Upper lobe of right lung (tissue), 1 donor: ENCODE data around the gene OPCML. TPM values are rescaled to one million over a fixed set of nuclear protein-coding genes. Genes with fewer than 3 reads are reported as not detected.

ENCODE experiments used
- ATAC-seq: fragments of 200-7000 bp; cut with Tn5 transposase; one replicate; pipeline ENCODE4 v1.9.1; 2020; ENCODE audit warnings: mild to moderate bottlenecking, moderate library complexity
- DNase-seq: peaks from one replicate; pipeline ENCODE4 v3.0.0-alpha.2; 2020
- H3K27ac ChIP-seq: fragments of 200-600 bp; one replicate; pipeline ENCODE4 v1.8.0; 2022
- H3K27me3 ChIP-seq: fragments of 200-600 bp; one replicate; pipeline ENCODE4 v1.8.0; 2022; ENCODE audit warnings: mild to moderate bottlenecking
- H3K36me3 ChIP-seq: fragments of 200-600 bp; one replicate; pipeline ENCODE4 v1.8.0; 2022
- H3K4me1 ChIP-seq: fragments of 200-600 bp; one replicate; pipeline ENCODE4 v1.8.0; 2022
- H3K4me3 ChIP-seq: fragments of 200-600 bp; one replicate; pipeline ENCODE4 v1.8.0; 2022; ENCODE audit warnings: mild to moderate bottlenecking
- H3K9me3 ChIP-seq: fragments of 200-600 bp; one replicate; pipeline ENCODE4 v1.8.0; 2022
- CTCF ChIP-seq: fragments of 200-600 bp; IDR thresholded peaks from one replicate; pipeline ENCODE4 v1.8.0; 2022; ENCODE audit warnings: antibody characterized with exemption
- intact Hi-C: fragments of 100-400 bp; cut with DNase I; formaldehyde crosslinking; loops from one replicate; pipeline ENCODE4 v1.11.0; 2022
- total RNA-seq: library from RNA; stranded (reverse); fragmentation: NEBNext Ultra II Directional; extraction: Animal tissue kit (Norgen Biotek cat#: 25700); gene quantifications from one replicate; pipeline ENCODE4 v1.2.1, GENCODE V29; 2021
- donor health status: DM: no; HTN: yes; CAD: no; lungs with severe emphysema.

OPCML gene
- total RNA-seq, 1 donor from 2014 or later: not detected

DNA sequence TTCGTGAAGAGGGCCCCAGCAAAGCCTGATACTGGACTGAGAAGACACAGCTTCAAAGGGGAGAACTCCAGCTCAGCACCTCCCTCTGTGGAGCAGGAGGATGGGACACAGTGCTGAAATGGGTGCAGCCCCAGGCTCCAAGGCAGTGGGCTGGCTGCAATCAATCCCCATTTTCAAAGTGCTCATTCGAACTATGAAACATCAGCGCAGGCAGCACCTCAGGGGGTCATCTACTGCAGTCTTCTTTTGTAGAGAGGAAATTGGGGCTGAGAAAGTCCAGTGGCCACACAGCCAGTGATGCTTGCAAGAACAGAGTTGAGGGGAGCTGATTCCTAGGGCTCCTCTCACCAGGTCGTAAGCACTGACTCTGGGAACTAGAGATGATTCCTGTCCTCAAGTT is 25.1 kb downstream of the OPCML start:
- no peak overlapping the region for H3K4me3 ChIP-seq
- DNase-seq (no peak), ATAC-seq (no peak)
- TF ChIP-seq CTCF: no peak
- no peaks in the 10 kb centered on the region for H3K4me1 ChIP-seq
- no peaks in the 10 kb centered on the region for H3K27me3 ChIP-seq
- H3K27ac ChIP-seq: no peak overlapping the region
- intact Hi-C loops: no loop called here
- no peaks in the 10 kb centered on the region for H3K9me3 ChIP-seq
- no peaks in the 10 kb centered on the region for H3K36me3 ChIP-seq

DNA sequence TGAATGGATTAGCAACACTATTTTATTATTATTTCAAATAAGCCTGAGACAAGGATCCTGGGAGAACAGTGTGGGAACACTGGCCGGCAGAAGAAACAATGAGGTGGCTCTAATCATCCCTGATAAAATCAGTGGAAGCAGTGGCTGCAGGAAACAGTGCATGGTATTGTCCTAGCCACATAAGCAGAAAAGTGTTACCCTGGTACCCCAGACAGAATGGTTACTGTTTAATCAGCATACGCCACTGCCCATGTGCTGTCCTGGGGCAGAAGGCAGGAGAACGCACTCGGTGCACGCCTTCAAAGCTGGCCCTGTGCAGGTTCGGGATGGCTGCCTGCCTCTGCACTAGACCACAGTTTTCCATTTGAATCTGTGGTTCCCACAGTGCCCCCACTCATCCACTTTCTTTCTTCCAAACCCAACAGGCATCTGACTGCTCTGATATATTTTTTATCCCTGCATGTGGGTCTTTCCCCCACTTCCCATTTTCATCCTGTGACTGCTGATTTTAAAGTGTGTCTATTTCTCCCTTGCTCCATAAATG is 25.7 kb downstream of the OPCML start:
- Histone ChIP-seq H3K27me3 (no peaks in the 10 kb centered on the region), H3K9me3 (no peaks in the 10 kb centered on the region), H3K4me1 (no peaks in the 10 kb centered on the region), H3K36me3 (no peaks in the 10 kb centered on the region), H3K4me3 (no peak overlapping the region), H3K27ac (no peak overlapping the region)
- ATAC-seq: no peak
- no peak for DNase-seq
- intact Hi-C loops: no loop called here
- TF ChIP-seq CTCF: no peak

GRCh38 chr11:133506023-133506422 is 26.3 kb downstream of the OPCML start:
- H3K4me3 ChIP-seq: no peak overlapping the region
- no peak for ATAC-seq
- no peak overlapping the region for H3K27ac ChIP-seq
- intact Hi-C loops: no loop called here
- H3K9me3 ChIP-seq: no peaks in the 10 kb centered on the region
- H3K36me3 ChIP-seq: no peaks in the 10 kb centered on the region
- H3K4me1 ChIP-seq: no peaks in the 10 kb centered on the region
- no peak for TF ChIP-seq CTCF
- no peak for DNase-seq
- no peaks in the 10 kb centered on the region for H3K27me3 ChIP-seq

GRCh38 chr11:133504906-133505305 is 27.4 kb downstream of the OPCML start:
- Histone ChIP-seq H3K27me3 (no peaks in the 10 kb centered on the region), H3K4me1 (no peaks in the 10 kb centered on the region), H3K36me3 (no peaks in the 10 kb centered on the region), H3K4me3 (no peak overlapping the region), H3K27ac (no peak overlapping the region), H3K9me3 (no peaks in the 10 kb centered on the region)
- DNase-seq (no peak), ATAC-seq (no peak)
- TF ChIP-seq CTCF: no peak
- intact Hi-C loops: no loop called here

DNA sequence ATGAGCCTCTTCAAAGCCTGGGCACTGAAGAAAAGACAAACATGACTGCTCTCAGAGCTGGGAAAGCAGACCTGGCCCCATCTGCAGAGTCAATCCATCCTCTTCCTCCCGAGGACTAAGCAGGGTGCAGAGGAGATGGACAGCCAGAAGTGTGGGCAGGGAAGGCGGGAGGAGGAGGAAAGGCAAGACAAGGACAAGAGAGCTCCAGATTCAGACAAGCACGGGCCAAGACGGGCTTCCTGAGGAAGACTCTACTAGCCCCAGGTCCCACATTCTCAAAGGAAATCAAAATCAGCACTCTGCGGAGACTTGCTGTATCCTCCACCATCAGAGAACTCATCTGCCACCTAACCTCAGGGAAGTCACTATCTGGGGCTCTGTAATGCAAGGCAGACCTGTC is 28.5 kb downstream of the OPCML start:
- DNase-seq (no peak), ATAC-seq (no peak)
- no peak for TF ChIP-seq CTCF

GRCh38 chr11:133503236-133503635 is 29.1 kb downstream of the OPCML start:
- DNase-seq (no peak), ATAC-seq (no peak)
- Histone ChIP-seq H3K4me3 (no peak overlapping the region), H3K9me3 (no peaks in the 10 kb centered on the region), H3K36me3 (no peaks in the 10 kb centered on the region), H3K27me3 (no peaks in the 10 kb centered on the region), H3K27ac (no peak overlapping the region), H3K4me1 (no peaks in the 10 kb centered on the region)
- intact Hi-C loops: no loop called here
- TF ChIP-seq CTCF: no peak

More for the DNA sequence above, 28.5 kb downstream of the OPCML start:
- H3K9me3 ChIP-seq: no peaks in the 10 kb centered on the region
- no peak overlapping the region for H3K27ac ChIP-seq
- H3K36me3 ChIP-seq: no peaks in the 10 kb centered on the region
- H3K27me3 ChIP-seq: no peaks in the 10 kb centered on the region
- intact Hi-C loops: no loop called here
- no peak overlapping the region for H3K4me3 ChIP-seq
- H3K4me1 ChIP-seq: no peaks in the 10 kb centered on the region
